ENCODE results near the gene FAM151A.
A peak's percentile ranks its signal among the peaks of the same experiment; 100 is the strongest.

Gene FAM151A

GRCh38 chr1:54623216-54624007, at the start of gene FAM151A:
Gene FAM151A (minus strand): TSS chr1:54623525. CDS start chr1:54623395, 130 bp downstream.
- Histone ChIP-seq H3K36me3 (ENCODE audit: control insufficient read depth in 2 of 2, insufficient read depth in 2 of 2, low read length in 2 of 2) (no peaks in the 10 kb centered on the region), H3K4me1 (ENCODE audit: control insufficient read depth in 2 of 2, insufficient read depth in 2 of 2, low read length in 2 of 2) (peaks cover 2 to 10% of the 10 kb centered on the region in 2 donors), H3K27me3 (ENCODE audit: control insufficient read depth in 2 of 2, insufficient read depth in 2 of 2, low read length in 2 of 2) (no peaks in the 10 kb centered on the region), H3K9ac (ENCODE audit: low read depth in 1 of 2, low read length in 2 of 2) (no peak within 1 kb of the TSS), H3K4me3 (ENCODE audit: low read length in 2 of 2) (no peak within 1 kb of the TSS), H3K27ac (ENCODE audit: low read depth in 2 of 2, low read length in 2 of 2) (peak within 1 kb of the TSS; percentile 35 to 59), H3K9me3 (ENCODE audit: control insufficient read depth in 2 of 2, low read length in 2 of 2) (no peaks in the 10 kb centered on the region)

- Histone ChIP-seq H3K27ac (ENCODE audit: low read depth in 2 of 2, low read length in 2 of 2) (no peak overlapping the region), H3K36me3 (ENCODE audit: control insufficient read depth in 2 of 2, insufficient read depth in 2 of 2, low read length in 2 of 2) (no peaks in the 10 kb centered on the region), H3K9ac (ENCODE audit: low read depth in 1 of 2, low read length in 2 of 2) (no peak overlapping the region), H3K4me3 (ENCODE audit: low read length in 2 of 2) (no peak overlapping the region), H3K27me3 (ENCODE audit: control insufficient read depth in 2 of 2, insufficient read depth in 2 of 2, low read length in 2 of 2) (no peaks in the 10 kb centered on the region), H3K9me3 (ENCODE audit: control insufficient read depth in 2 of 2, low read length in 2 of 2) (no peaks in the 10 kb centered on the region), H3K4me1 (ENCODE audit: control insufficient read depth in 2 of 2, insufficient read depth in 2 of 2, low read length in 2 of 2) (no peaks in the 10 kb centered on the region)
Observed at GRCh38 chr1:54671985-54672608, 48.8 kb upstream of the FAM151A start.

- Histone ChIP-seq H3K9ac (ENCODE audit: low read depth in 1 of 2, low read length in 2 of 2) (no peak overlapping the region), H3K27me3 (ENCODE audit: control insufficient read depth in 2 of 2, insufficient read depth in 2 of 2, low read length in 2 of 2) (no peaks in the 10 kb centered on the region), H3K4me1 (ENCODE audit: control insufficient read depth in 2 of 2, insufficient read depth in 2 of 2, low read length in 2 of 2) (no peaks in the 10 kb centered on the region), H3K27ac (ENCODE audit: low read depth in 2 of 2, low read length in 2 of 2) (no peak overlapping the region), H3K36me3 (ENCODE audit: control insufficient read depth in 2 of 2, insufficient read depth in 2 of 2, low read length in 2 of 2) (no peaks in the 10 kb centered on the region), H3K9me3 (ENCODE audit: control insufficient read depth in 2 of 2, low read length in 2 of 2) (no peaks in the 10 kb centered on the region), H3K4me3 (ENCODE audit: low read length in 2 of 2) (no peak overlapping the region)
Observed at GRCh38 chr1:54668567-54668966, 45.2 kb upstream of the FAM151A start.

- Histone ChIP-seq H3K4me3 (ENCODE audit: low read length in 2 of 2) (no peak overlapping the region), H3K27me3 (ENCODE audit: control insufficient read depth in 2 of 2, insufficient read depth in 2 of 2, low read length in 2 of 2) (no peaks in the 10 kb centered on the region), H3K36me3 (ENCODE audit: control insufficient read depth in 2 of 2, insufficient read depth in 2 of 2, low read length in 2 of 2) (no peaks in the 10 kb centered on the region), H3K9ac (ENCODE audit: low read depth in 1 of 2, low read length in 2 of 2) (no peak overlapping the region), H3K9me3 (ENCODE audit: control insufficient read depth in 2 of 2, low read length in 2 of 2) (no peaks in the 10 kb centered on the region), H3K4me1 (ENCODE audit: control insufficient read depth in 2 of 2, insufficient read depth in 2 of 2, low read length in 2 of 2) (no peaks in the 10 kb centered on the region), H3K27ac (ENCODE audit: low read depth in 2 of 2, low read length in 2 of 2) (no peak overlapping the region)
Observed at GRCh38 chr1:54667797-54668196, 44.5 kb upstream of the FAM151A start.

- Histone ChIP-seq H3K27me3 (ENCODE audit: control insufficient read depth in 2 of 2, insufficient read depth in 2 of 2, low read length in 2 of 2) (no peaks in the 10 kb centered on the region), H3K36me3 (ENCODE audit: control insufficient read depth in 2 of 2, insufficient read depth in 2 of 2, low read length in 2 of 2) (no peaks in the 10 kb centered on the region), H3K27ac (ENCODE audit: low read depth in 2 of 2, low read length in 2 of 2) (no peak overlapping the region), H3K4me1 (ENCODE audit: control insufficient read depth in 2 of 2, insufficient read depth in 2 of 2, low read length in 2 of 2) (no peaks in the 10 kb centered on the region), H3K4me3 (ENCODE audit: low read length in 2 of 2) (no peak overlapping the region), H3K9me3 (ENCODE audit: control insufficient read depth in 2 of 2, low read length in 2 of 2) (no peaks in the 10 kb centered on the region), H3K9ac (ENCODE audit: low read depth in 1 of 2, low read length in 2 of 2) (no peak overlapping the region)
Observed at GRCh38 chr1:54666333-54666732, 43.0 kb upstream of the FAM151A start.

- Histone ChIP-seq H3K9me3 (ENCODE audit: control insufficient read depth in 2 of 2, low read length in 2 of 2) (no peaks in the 10 kb centered on the region), H3K4me3 (ENCODE audit: low read length in 2 of 2) (no peak overlapping the region), H3K36me3 (ENCODE audit: control insufficient read depth in 2 of 2, insufficient read depth in 2 of 2, low read length in 2 of 2) (no peaks in the 10 kb centered on the region), H3K4me1 (ENCODE audit: control insufficient read depth in 2 of 2, insufficient read depth in 2 of 2, low read length in 2 of 2) (no peaks in the 10 kb centered on the region), H3K9ac (ENCODE audit: low read depth in 1 of 2, low read length in 2 of 2) (no peak overlapping the region), H3K27ac (ENCODE audit: low read depth in 2 of 2, low read length in 2 of 2) (no peak overlapping the region), H3K27me3 (ENCODE audit: control insufficient read depth in 2 of 2, insufficient read depth in 2 of 2, low read length in 2 of 2) (no peaks in the 10 kb centered on the region)
Observed at GRCh38 chr1:54665852-54666251, 42.5 kb upstream of the FAM151A start.

- Histone ChIP-seq H3K27ac (ENCODE audit: low read depth in 2 of 2, low read length in 2 of 2) (no peak overlapping the region), H3K4me1 (ENCODE audit: control insufficient read depth in 2 of 2, insufficient read depth in 2 of 2, low read length in 2 of 2) (no peaks in the 10 kb centered on the region), H3K9me3 (ENCODE audit: control insufficient read depth in 2 of 2, low read length in 2 of 2) (no peaks in the 10 kb centered on the region), H3K9ac (ENCODE audit: low read depth in 1 of 2, low read length in 2 of 2) (no peak overlapping the region), H3K4me3 (ENCODE audit: low read length in 2 of 2) (no peak overlapping the region), H3K36me3 (ENCODE audit: control insufficient read depth in 2 of 2, insufficient read depth in 2 of 2, low read length in 2 of 2) (no peaks in the 10 kb centered on the region), H3K27me3 (ENCODE audit: control insufficient read depth in 2 of 2, insufficient read depth in 2 of 2, low read length in 2 of 2) (no peaks in the 10 kb centered on the region)
Observed at GRCh38 chr1:54664364-54664763, 41.0 kb upstream of the FAM151A start.

- H3K27ac ChIP-seq (ENCODE audit: low read depth in 2 of 2, low read length in 2 of 2): no peak overlapping the region
- no peak overlapping the region for H3K9ac ChIP-seq (ENCODE audit: low read depth in 1 of 2, low read length in 2 of 2)
- H3K4me1 ChIP-seq (ENCODE audit: control insufficient read depth in 2 of 2, insufficient read depth in 2 of 2, low read length in 2 of 2): no peaks in the 10 kb centered on the region
- H3K27me3 ChIP-seq (ENCODE audit: control insufficient read depth in 2 of 2, insufficient read depth in 2 of 2, low read length in 2 of 2): no peaks in the 10 kb centered on the region
- H3K4me3 ChIP-seq (ENCODE audit: low read length in 2 of 2): no peak overlapping the region
- peaks cover 0 to under 1% of the 10 kb centered on the region in 2 donors for H3K9me3 ChIP-seq (ENCODE audit: control insufficient read depth in 2 of 2, low read length in 2 of 2)
- H3K36me3 ChIP-seq (ENCODE audit: control insufficient read depth in 2 of 2, insufficient read depth in 2 of 2, low read length in 2 of 2): no peaks in the 10 kb centered on the region
Observed at GRCh38 chr1:54663725-54664124, 40.4 kb upstream of the FAM151A start.

- H3K27me3 ChIP-seq (ENCODE audit: control insufficient read depth in 2 of 2, insufficient read depth in 2 of 2, low read length in 2 of 2): no peaks in the 10 kb centered on the region
- H3K9me3 ChIP-seq (ENCODE audit: control insufficient read depth in 2 of 2, low read length in 2 of 2): peaks cover 0 to 2% of the 10 kb centered on the region in 2 donors
- H3K27ac ChIP-seq (ENCODE audit: low read depth in 2 of 2, low read length in 2 of 2): no peak overlapping the region
- no peaks in the 10 kb centered on the region for H3K4me1 ChIP-seq (ENCODE audit: control insufficient read depth in 2 of 2, insufficient read depth in 2 of 2, low read length in 2 of 2)
- no peak overlapping the region for H3K4me3 ChIP-seq (ENCODE audit: low read length in 2 of 2)
- H3K36me3 ChIP-seq (ENCODE audit: control insufficient read depth in 2 of 2, insufficient read depth in 2 of 2, low read length in 2 of 2): no peaks in the 10 kb centered on the region
- H3K9ac ChIP-seq (ENCODE audit: low read depth in 1 of 2, low read length in 2 of 2): no peak overlapping the region
Observed at GRCh38 chr1:54658164-54658913, 35.0 kb upstream of the FAM151A start.

- peaks cover 30 to 32% of the 10 kb centered on the region in 2 donors for H3K4me1 ChIP-seq (ENCODE audit: control insufficient read depth in 2 of 2, insufficient read depth in 2 of 2, low read length in 2 of 2)
- no peaks in the 10 kb centered on the region for H3K27me3 ChIP-seq (ENCODE audit: control insufficient read depth in 2 of 2, insufficient read depth in 2 of 2, low read length in 2 of 2)
- no peak overlapping the region for H3K9ac ChIP-seq (ENCODE audit: low read depth in 1 of 2, low read length in 2 of 2)
- H3K27ac ChIP-seq (ENCODE audit: low read depth in 2 of 2, low read length in 2 of 2): no peak overlapping the region
- H3K9me3 ChIP-seq (ENCODE audit: control insufficient read depth in 2 of 2, low read length in 2 of 2): no peaks in the 10 kb centered on the region
- no peaks in the 10 kb centered on the region for H3K36me3 ChIP-seq (ENCODE audit: control insufficient read depth in 2 of 2, insufficient read depth in 2 of 2, low read length in 2 of 2)
- no peak overlapping the region for H3K4me3 ChIP-seq (ENCODE audit: low read length in 2 of 2)
Observed at GRCh38 chr1:54653036-54653435, 29.7 kb upstream of the FAM151A start.

Measured in mucosa of rectum (tissue), 2 donors.